ENCODE data around the gene MIEF2.
A peak's percentile ranks its signal among the peaks of the same experiment; 100 is the strongest.

DNA sequence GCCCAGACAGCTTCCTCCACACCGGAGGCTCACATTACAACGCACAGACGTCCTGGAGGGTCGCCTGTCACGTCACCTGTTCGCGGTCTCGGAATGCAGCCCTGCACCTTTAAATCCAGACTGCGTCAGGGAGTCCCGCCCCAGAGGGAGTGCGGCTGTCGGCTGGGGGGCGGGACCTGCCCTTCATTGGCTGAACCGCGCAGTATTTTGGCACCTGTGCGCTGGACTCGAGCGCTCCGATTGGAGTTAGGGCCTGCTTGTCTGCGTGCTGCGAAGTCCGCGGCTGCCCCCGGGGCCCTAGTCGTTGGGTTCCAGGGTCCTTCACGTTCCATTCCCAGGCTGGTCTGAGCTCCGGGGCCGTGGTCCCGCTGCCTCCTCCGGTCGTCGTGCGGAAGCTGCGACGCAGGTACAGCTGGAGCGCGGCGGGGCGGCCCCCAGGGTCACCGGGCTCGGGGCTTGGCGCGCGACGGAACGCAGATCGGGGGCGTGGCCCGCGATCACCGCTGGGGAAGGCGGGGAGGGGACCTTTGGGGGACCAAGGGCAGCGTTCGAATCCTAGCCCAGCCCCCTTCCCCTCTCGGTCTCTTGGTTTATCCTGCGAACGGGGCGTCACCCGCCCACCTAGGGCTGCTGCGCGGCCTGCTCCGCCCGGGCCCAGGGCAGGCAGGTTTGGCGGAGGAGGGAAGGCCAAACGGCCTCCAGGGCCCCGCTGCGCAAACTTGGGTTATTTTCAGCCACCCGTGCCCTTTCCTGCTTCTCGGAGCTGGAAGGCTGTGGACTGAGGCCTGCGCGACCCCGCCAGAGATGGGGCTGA lies at the start of gene MIEF2:
- TF ChIP-seq TAF1 (IDR thresholded peaks at IDR 0.05; ENCODE audit: low read depth, low read length): no peak
- TF ChIP-seq POLR2AphosphoS5 (IDR thresholded peaks at IDR 0.05; ENCODE audit: low read depth, low read length): no peak
- peak; percentile 56; the same call in 1 of the 2 replicates for TF ChIP-seq POLR2A (IDR thresholded peaks at IDR 0.05; ENCODE audit: low read depth, low read length)
- no peak for TF ChIP-seq SPI1 (IDR thresholded peaks at IDR 0.05; ENCODE audit: low read depth, low read length)
- TF ChIP-seq PAX5 (IDR thresholded peaks at IDR 0.05; ENCODE audit: insufficient read depth, low read length, severe bottlenecking): no peak
- TF ChIP-seq POU2F2 (IDR thresholded peaks at IDR 0.05; ENCODE audit: low read depth, low read length): no peak
